ES-I3 (cell line): Measurements from ENCODE around the gene PALLD.
"Not testable (repeated sequence)": the region's sequence is repeated elsewhere in the genome, so short reads cannot be mapped to it uniquely, and the experiment has no call there.

Experiments
- H3K36me3 ChIP-seq: 2 replicates; pipeline ENCODE4 v1.6.1; 2013; ENCODE audit warnings: mild to moderate bottlenecking, low read length, control low read depth, moderate library complexity; ENCODE audit not compliant: insufficient read depth
- H3K4me1 ChIP-seq: 2 replicates; pipeline ENCODE4 v1.6.1; 2013; ENCODE audit warnings: mild to moderate bottlenecking, control low read depth, low read length; ENCODE audit not compliant: insufficient read depth
- H3K9ac ChIP-seq: 2 replicates; pipeline ENCODE4 v1.6.1; 2013; ENCODE audit warnings: low read depth, mild to moderate bottlenecking, low read length, moderate library complexity
- H3K9me3 ChIP-seq: 2 replicates; pipeline ENCODE4 v1.6.1; 2013; ENCODE audit warnings: mild to moderate bottlenecking, low read length, moderate library complexity; ENCODE audit not compliant: control insufficient read depth, insufficient read depth

The PALLD gene

GRCh38 chr4:168507178-168507815, 10.4 kb downstream of the PALLD start:
- Histone ChIP-seq H3K9me3 (no peaks in the 10 kb centered on the region), H3K9ac (no peak overlapping the region), H3K4me1 (no peaks in the 10 kb centered on the region; the same call in 1 of the 2 replicates), H3K36me3 (no peaks in the 10 kb centered on the region)

- Histone ChIP-seq H3K36me3 (no peaks in the 10 kb centered on the region), H3K9ac (no peak overlapping the region), H3K9me3 (no peaks in the 10 kb centered on the region), H3K4me1 (no peaks in the 10 kb centered on the region)
Measured at GRCh38 chr4:168508683-168509082, 11.8 kb downstream of the PALLD start.

- no peaks in the 10 kb centered on the region for H3K36me3 ChIP-seq
- H3K9me3 ChIP-seq: no peaks in the 10 kb centered on the region
- H3K4me1 ChIP-seq: no peaks in the 10 kb centered on the region
- H3K9ac ChIP-seq: no peak overlapping the region
Measured at GRCh38 chr4:168509786-168510185, 12.9 kb downstream of the PALLD start.

GRCh38 chr4:168511780-168512489, 15.1 kb downstream of the PALLD start:
- H3K9me3 ChIP-seq: no peaks in the 10 kb centered on the region
- no peaks in the 10 kb centered on the region for H3K36me3 ChIP-seq
- H3K4me1 ChIP-seq: no peaks in the 10 kb centered on the region
- no peak overlapping the region for H3K9ac ChIP-seq

GRCh38 chr4:168513826-168514225, 17.0 kb downstream of the PALLD start:
- not testable (repeated sequence) for H3K9me3 ChIP-seq, H3K36me3 ChIP-seq, H3K4me1 ChIP-seq, H3K9ac ChIP-seq

GRCh38 chr4:168514249-168514852, 17.5 kb downstream of the PALLD start:
- Histone ChIP-seq H3K9ac (no peak overlapping the region), H3K9me3 (no peaks in the 10 kb centered on the region), H3K4me1 (no peaks in the 10 kb centered on the region), H3K36me3 (no peaks in the 10 kb centered on the region)

- Histone ChIP-seq H3K9ac (no peak overlapping the region), H3K9me3 (no peaks in the 10 kb centered on the region), H3K36me3 (no peaks in the 10 kb centered on the region), H3K4me1 (no peaks in the 10 kb centered on the region)
Measured at GRCh38 chr4:168515222-168516011, 18.6 kb downstream of the PALLD start.

GRCh38 chr4:168516841-168517240, 20.0 kb downstream of the PALLD start:
- H3K4me1 ChIP-seq: no peaks in the 10 kb centered on the region
- no peak overlapping the region for H3K9ac ChIP-seq
- no peaks in the 10 kb centered on the region for H3K36me3 ChIP-seq
- H3K9me3 ChIP-seq: no peaks in the 10 kb centered on the region

- Histone ChIP-seq H3K9me3 (no peaks in the 10 kb centered on the region), H3K36me3 (no peaks in the 10 kb centered on the region), H3K4me1 (no peaks in the 10 kb centered on the region), H3K9ac (no peak overlapping the region)
Measured at GRCh38 chr4:168519576-168519975, 22.7 kb downstream of the PALLD start.

GRCh38 chr4:168521721-168522120, 24.9 kb downstream of the PALLD start:
- H3K9me3 ChIP-seq: no peaks in the 10 kb centered on the region
- no peaks in the 10 kb centered on the region for H3K36me3 ChIP-seq
- H3K9ac ChIP-seq: no peak overlapping the region
- no peaks in the 10 kb centered on the region for H3K4me1 ChIP-seq

- Histone ChIP-seq H3K9me3 (no peaks in the 10 kb centered on the region), H3K36me3 (no peaks in the 10 kb centered on the region), H3K9ac (no peak overlapping the region), H3K4me1 (no peaks in the 10 kb centered on the region)
Measured at GRCh38 chr4:168522356-168522755, 25.5 kb downstream of the PALLD start.

GRCh38 chr4:168522829-168523489, 26.1 kb downstream of the PALLD start:
- H3K4me1 ChIP-seq: no peaks in the 10 kb centered on the region
- no peak overlapping the region for H3K9ac ChIP-seq
- H3K9me3 ChIP-seq: no peaks in the 10 kb centered on the region
- H3K36me3 ChIP-seq: no peaks in the 10 kb centered on the region

- no peaks in the 10 kb centered on the region for H3K4me1 ChIP-seq
- H3K9ac ChIP-seq: no peak overlapping the region
- no peaks in the 10 kb centered on the region for H3K36me3 ChIP-seq
- H3K9me3 ChIP-seq: no peaks in the 10 kb centered on the region
Measured at GRCh38 chr4:168524006-168524405, 27.2 kb downstream of the PALLD start.

- Histone ChIP-seq H3K4me1 (no peaks in the 10 kb centered on the region), H3K9ac (no peak overlapping the region), H3K36me3 (no peaks in the 10 kb centered on the region), H3K9me3 (no peaks in the 10 kb centered on the region)
Measured at GRCh38 chr4:168524897-168525296, 28.0 kb downstream of the PALLD start.
